Mucosa of descending colon (tissue), 3 donors: Measurements from ENCODE around the gene CADPS. TPM values are rescaled to one million over a fixed set of nuclear protein-coding genes. Genes with fewer than 3 reads are reported as not detected.

ENCODE experiments used
- ATAC-seq: fragments of 200-7000 bp; cut with Tn5 transposase; one replicate; pipeline ENCODE4 v1.9.1; 2020; ENCODE audit warnings: mild to moderate bottlenecking, moderate library complexity
- DNase-seq, 3 donors: peaks; one replicate each; pipeline ENCODE4 v3.0.0-alpha.2; 2020
- H3K36me3 ChIP-seq: fragments of 200-600 bp; one replicate; pipeline ENCODE4 v1.8.0; 2021; ENCODE audit warnings: low read depth, mild to moderate bottlenecking
- H3K4me1 ChIP-seq: fragments of 200-600 bp; one replicate; pipeline ENCODE4 v1.8.0; 2021; ENCODE audit warnings: low read depth, mild to moderate bottlenecking
- H3K4me3 ChIP-seq: fragments of 200-600 bp; one replicate; pipeline ENCODE4 v1.8.0; 2021; ENCODE audit warnings: mild to moderate bottlenecking
- H3K9me3 ChIP-seq: fragments of 200-600 bp; one replicate; pipeline ENCODE4 v1.8.0; 2021; ENCODE audit warnings: mild to moderate bottlenecking
- intact Hi-C, 2 donors: fragments of 100-400 bp; cut with DNase I in 1 of 2; cut with micrococcal nuclease in 1 of 2; formaldehyde crosslinking; loops; one replicate each; pipeline versions ENCODE4 v1.11.0 to v1.11.1; 2022; cut with DNase I, micrococcal nuclease
- total RNA-seq, 3 donors: library from RNA; stranded (reverse); fragmentation: NEBNext Ultra II Directional in 2 of 3; extraction: Animal tissue kit (Norgen Biotek cat#: 25700) in 2 of 3; gene quantifications; one replicate each; pipeline versions ENCODE4 v1.2.1 to v1.2.4, GENCODE V29; 2021 to 2023
- TF ChIP-seq, protein P1 (sequence below): fragments of 200-600 bp; IDR thresholded peaks from one replicate; pipeline ENCODE4 v1.8.0; 2022; ENCODE audit warnings: antibody characterized with exemption, mild to moderate bottlenecking
- donor health status: DM: no; HTN: no; CAD: no; lungs with moderate emphysema.
- donor health status: DM: no; HTN: no; CAD: no.
- donor health status: DM: no; HTN: yes; CAD: no.

Gene CADPS
- total RNA-seq, 3 donors from 2014 or later: 3.7 to 6.2 (median 6.1) TPM

- ATAC-seq (no peak), DNase-seq (no peak)
- intact Hi-C loops: no loop called here
- TF ChIP-seq, protein P1, sequence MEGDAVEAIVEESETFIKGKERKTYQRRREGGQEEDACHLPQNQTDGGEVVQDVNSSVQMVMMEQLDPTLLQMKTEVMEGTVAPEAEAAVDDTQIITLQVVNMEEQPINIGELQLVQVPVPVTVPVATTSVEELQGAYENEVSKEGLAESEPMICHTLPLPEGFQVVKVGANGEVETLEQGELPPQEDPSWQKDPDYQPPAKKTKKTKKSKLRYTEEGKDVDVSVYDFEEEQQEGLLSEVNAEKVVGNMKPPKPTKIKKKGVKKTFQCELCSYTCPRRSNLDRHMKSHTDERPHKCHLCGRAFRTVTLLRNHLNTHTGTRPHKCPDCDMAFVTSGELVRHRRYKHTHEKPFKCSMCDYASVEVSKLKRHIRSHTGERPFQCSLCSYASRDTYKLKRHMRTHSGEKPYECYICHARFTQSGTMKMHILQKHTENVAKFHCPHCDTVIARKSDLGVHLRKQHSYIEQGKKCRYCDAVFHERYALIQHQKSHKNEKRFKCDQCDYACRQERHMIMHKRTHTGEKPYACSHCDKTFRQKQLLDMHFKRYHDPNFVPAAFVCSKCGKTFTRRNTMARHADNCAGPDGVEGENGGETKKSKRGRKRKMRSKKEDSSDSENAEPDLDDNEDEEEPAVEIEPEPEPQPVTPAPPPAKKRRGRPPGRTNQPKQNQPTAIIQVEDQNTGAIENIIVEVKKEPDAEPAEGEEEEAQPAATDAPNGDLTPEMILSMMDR: no peak
- H3K36me3 ChIP-seq: no peaks in the 10 kb centered on the region
- H3K4me3 ChIP-seq: no peak overlapping the region
- no peaks in the 10 kb centered on the region for H3K4me1 ChIP-seq
- no peaks in the 10 kb centered on the region for H3K9me3 ChIP-seq
Observed at GRCh38 chr3:62604751-62605351, 270.4 kb downstream of the CADPS start.

- no peak for ATAC-seq
- H3K36me3 ChIP-seq: no peaks in the 10 kb centered on the region
Observed at GRCh38 chr3:62604298-62604697, 270.9 kb downstream of the CADPS start.

GRCh38 chr3:62602987-62603386 lies 272.2 kb downstream of the CADPS start:
- H3K9me3 ChIP-seq: no peaks in the 10 kb centered on the region
- H3K4me3 ChIP-seq: no peak overlapping the region
- H3K4me1 ChIP-seq: no peaks in the 10 kb centered on the region
- no peak for DNase-seq
- TF ChIP-seq, protein P1: no peak
- H3K36me3 ChIP-seq: no peaks in the 10 kb centered on the region
- intact Hi-C loops: no loop called here
- no peak for ATAC-seq

More at GRCh38 chr3:62604298-62604697, 270.9 kb downstream of the CADPS start:
- H3K9me3 ChIP-seq: no peaks in the 10 kb centered on the region
- TF ChIP-seq, protein P1: no peak
- no peaks in the 10 kb centered on the region for H3K4me1 ChIP-seq
- intact Hi-C loops: no loop called here
- no peak for DNase-seq
- no peak overlapping the region for H3K4me3 ChIP-seq

DNA sequence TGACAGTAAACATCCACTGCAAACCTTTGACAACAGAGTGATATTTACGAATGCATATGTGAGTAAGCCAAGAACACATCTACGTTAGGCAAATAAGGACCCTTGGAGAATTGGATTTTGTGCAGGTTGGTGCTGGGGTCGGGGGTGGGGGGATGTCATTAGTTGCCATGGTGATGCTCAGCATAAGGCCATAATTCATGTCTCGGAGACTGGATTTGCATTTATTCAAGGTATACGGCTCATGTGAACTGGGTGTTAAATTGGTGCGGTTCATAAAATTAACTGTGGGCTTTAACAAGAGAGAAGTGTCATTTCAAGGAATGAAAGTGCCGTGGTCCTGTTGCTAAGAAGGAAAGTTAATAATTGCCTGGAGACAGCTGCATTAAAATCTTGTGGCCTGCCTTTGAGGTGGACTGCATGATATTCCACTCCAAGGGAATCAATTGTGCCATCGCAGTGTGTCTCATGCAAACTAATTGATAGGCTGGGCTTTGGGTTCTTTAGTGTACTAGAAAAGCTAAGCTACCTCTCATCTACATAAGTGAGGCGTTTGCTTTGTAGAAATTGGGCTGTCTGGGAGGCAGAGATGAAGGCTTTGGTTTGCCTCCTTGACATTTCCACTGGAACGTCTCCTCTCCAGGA lies 273.0 kb downstream of the CADPS start:
- Histone ChIP-seq H3K36me3 (no peaks in the 10 kb centered on the region), H3K4me1 (no peaks in the 10 kb centered on the region), H3K4me3 (no peak overlapping the region), H3K9me3 (no peaks in the 10 kb centered on the region)
- ATAC-seq (no peak), DNase-seq (no peak)
- TF ChIP-seq, protein P1: no peak
- intact Hi-C loops: no loop called here

DNA sequence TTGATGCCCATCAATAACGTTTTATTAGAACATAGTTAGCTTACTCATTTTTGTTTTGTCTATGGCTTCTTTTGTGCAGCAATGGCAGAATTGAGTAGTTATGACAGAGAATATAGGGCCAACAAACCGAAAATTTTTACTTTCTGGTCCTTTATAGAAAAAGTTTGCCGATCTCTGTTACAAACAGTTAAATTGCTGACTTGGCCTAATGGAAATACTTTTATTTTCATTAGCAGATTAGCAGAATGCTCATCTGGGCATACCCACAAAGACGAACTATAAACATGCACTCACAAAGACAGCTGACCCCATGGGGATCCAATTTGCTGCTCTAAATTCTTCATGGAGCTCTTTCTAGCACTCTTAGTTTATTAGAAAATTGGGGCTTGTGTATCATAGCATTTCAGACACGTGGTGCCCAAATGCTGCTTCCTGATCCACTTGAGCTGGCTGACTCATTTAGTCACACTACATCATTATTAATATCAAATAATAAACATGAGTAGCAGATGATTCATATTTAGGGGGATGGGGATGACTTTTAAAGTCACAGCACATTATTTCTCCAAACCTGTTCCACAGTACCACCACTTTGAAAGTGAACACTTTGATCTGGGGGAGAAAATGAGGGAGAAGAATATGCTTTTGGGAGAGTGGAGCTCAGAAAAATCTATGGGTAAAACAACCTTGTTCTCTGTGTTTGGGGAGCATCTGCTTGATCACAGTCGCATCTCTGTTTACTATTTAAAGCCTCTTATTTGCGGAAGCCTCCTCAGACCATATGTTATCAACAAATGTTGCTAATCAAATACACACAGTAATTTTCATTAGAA lies 273.8 kb downstream of the CADPS start:
- DNase-seq (peak in 1 of 3 donors; percentile 2), ATAC-seq (no peak)
- intact Hi-C loops: no loop called here
- Histone ChIP-seq H3K36me3 (no peaks in the 10 kb centered on the region), H3K9me3 (no peaks in the 10 kb centered on the region), H3K4me1 (no peaks in the 10 kb centered on the region), H3K4me3 (no peak overlapping the region)
- TF ChIP-seq, protein P1: no peak
